ENCODE measurements around the gene NUP214.
"Not testable (repeated sequence)": the region's sequence is repeated elsewhere in the genome, so short reads cannot be mapped to it uniquely, and the experiment has no call there.

The NUP214 gene

GRCh38 chr9:131116281-131117120 is 8.9 kb upstream of the NUP214 start:
- DNase-seq (ENCODE audit: low spot score): peak; percentile 72

DNA sequence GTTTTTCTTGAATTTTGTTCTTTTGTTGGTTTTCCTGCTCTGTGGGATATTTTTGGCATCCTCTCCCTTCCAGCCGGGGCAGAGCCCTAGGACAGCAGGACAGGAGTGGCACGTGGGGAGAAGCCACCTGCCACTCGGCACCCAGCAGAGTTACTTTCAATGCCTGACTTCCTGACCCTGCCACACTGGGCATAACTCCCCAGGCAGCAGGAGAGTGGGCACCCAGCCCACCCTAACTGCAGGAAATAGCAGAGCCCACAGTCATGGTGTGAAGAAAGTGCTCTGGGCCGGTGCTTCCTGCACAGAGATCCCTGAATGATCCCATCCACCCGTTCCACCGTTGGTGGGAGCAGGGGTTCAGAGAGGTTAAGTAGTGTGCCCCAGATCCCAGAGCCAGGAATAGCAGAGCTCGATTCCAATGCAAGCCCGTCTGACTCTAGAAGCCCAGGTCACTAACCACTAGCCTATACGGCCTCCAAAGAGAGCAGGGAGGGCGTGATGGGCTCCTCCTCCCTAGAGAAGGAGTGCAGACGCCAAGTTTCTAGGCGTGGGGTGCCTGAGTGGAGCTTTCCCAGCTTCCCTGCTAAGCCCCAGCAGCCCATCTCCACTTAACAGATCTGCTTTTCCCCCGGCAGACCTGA is 8.1 kb upstream of the NUP214 start:
- DNase-seq (ENCODE audit: low spot score): no peak

DNA sequence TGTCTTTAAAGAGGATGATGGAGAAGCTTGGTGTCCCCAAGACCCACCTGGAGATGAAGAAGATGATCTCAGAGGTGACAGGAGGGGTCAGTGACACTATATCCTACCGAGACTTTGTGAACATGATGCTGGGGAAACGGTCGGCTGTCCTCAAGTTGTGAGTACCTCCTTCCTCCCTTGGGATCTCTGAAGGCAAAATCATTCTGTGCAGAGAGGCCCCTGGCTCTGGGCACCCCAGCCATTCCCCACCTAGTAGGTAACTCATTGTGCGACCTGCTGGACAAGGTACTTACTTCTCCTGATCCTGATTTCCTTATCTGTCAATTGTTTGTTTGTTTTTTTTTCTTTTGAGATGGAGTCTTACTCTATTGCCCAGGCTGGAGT is 7.6 kb upstream of the NUP214 start:
- no peak for DNase-seq (ENCODE audit: low spot score)

- DNase-seq (ENCODE audit: low spot score): no peak
Measured at GRCh38 chr9:131119600-131119999, 5.8 kb upstream of the NUP214 start.

GRCh38 chr9:131120620-131121228 is 4.7 kb upstream of the NUP214 start:
- DNase-seq (ENCODE audit: low spot score): no peak

DNA sequence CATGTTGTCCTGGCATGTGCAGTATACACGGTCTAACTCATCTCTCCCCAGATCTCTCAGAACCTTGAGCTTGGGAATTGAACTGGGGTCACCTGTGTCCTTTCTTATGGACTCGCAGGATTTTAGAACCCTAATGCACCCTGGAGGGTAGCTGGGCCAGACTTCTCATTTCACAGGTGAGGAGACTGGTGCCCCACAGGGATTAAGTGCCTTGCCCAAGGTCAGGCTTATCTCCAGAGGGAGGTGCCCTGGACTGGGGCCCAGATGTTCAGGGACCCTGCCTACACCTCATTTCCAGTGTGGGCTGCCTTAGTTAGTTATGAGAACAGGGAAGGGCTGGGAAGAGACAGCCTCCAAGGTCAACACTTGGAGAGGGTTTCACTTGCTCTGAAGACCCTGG is 4.0 kb upstream of the NUP214 start:
- DNase-seq (ENCODE audit: low spot score): no peak

DNA sequence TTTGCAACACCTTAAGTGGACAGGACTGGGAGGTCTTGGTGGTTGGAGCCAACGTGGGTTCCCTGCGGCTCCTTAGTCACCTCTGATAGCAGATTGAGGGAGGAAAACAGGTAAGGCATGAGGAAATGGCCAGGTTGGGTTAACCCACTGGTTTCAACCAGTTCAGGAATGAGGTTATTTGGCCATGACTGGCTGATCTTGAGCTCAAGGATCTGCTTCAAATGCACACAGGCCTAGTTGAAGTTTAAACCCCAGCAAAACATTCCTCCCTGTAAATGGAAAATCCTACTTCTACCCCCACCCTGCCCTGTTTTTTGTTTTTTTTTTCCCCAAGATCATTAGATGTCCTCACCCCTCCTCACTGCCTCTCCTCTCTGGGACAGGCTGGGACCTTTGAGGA is 3.2 kb upstream of the NUP214 start:
- DNase-seq (ENCODE audit: low spot score): no peak

- no peak for DNase-seq (ENCODE audit: low spot score)
Measured at GRCh38 chr9:131125038-131125287, 423 bp upstream of the NUP214 start.

DNA sequence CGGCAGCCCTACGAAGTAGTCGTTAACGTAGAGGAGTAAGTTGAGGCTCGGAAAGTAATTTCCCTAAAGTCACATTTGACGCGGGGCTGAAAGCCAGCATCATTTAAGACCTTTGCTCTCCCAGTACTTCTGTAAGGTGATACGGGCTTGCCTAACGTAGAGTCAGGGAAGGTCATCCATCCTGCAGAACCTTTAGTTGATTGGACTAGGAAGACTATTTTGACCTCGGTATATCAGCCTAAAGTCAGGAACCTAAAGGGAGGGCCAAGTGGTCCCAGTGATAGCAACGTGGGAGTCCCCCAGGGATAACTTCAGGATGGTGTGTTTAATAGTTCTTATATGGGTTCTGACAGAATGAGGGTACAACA is 657 bp downstream of the NUP214 start:
- DNase-seq (ENCODE audit: low spot score): no peak

GRCh38 chr9:131129183-131129582 is 3.8 kb downstream of the NUP214 start:
- DNase-seq (ENCODE audit: low spot score): no peak

DNA sequence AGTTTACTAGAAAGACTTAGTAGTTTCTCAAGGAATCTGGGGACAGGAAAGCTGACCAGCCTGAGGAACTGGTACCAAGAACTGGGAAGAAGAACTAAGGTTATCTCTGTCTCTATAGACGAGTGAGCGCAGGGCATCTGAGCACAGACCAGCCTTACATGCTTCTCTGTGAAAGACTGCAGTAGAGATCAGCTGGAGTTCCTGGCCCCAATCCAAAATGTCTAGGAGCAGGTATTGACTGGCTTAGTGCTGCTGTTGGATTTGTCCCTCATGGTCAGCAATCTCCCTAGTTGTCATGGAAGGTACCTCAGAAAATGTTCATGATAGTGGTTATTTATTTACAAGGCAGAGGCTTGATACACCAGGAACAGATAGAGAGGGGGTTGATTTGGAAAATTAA is 13.3 kb downstream of the NUP214 start:
- no peak for DNase-seq (ENCODE audit: low spot score)

DNA sequence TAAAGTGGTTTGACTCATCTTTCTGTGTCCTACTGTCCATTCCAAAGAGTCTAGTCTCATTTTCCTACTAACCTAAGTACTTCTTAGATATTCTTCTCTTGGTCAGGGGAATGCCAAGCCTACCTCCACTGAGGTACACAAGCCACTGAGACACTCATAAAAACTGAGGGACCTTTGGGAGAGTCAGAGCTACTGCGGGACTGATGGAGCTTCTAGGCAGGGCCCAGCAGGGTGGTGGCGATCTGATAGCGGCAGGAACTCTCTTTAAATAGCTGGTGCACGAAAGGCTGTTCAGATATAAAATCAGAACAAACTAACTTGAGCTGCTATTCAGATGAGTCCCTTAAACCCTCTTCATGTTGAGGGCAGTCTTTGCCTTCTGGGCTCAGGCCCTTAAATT is 14.7 kb downstream of the NUP214 start:
- DNase-seq (ENCODE audit: low spot score): no peak

- DNase-seq (ENCODE audit: low spot score): no peak
Measured at GRCh38 chr9:131140550-131140949, 15.2 kb downstream of the NUP214 start.

DNA sequence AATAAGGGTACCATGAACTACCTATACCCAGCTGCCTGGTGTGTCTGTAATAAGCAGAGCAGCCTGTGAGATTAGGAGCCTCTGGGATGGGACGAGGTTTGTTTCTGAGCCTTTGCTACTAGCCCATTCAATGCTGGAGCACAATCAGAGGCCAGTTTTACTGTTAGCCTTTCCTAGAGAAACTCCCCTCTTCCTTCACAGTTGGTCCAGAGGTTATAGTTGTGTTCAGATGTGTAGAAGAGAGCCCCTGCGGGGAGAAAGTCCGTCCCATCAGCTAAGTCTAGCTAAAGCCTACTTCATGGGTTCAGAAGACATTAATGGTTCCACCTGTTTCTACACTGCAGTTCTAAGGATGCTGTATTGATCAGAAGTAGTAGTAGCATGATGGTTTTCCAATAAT is 16.8 kb downstream of the NUP214 start:
- DNase-seq (ENCODE audit: low spot score): no peak

- no peak for DNase-seq (ENCODE audit: low spot score)
Measured at GRCh38 chr9:131144201-131144600, 18.8 kb downstream of the NUP214 start.

GRCh38 chr9:131145245-131145644 is 19.9 kb downstream of the NUP214 start:
- no peak for DNase-seq (ENCODE audit: low spot score)

GRCh38 chr9:131146186-131146585 is 20.8 kb downstream of the NUP214 start:
- DNase-seq (ENCODE audit: low spot score): no peak

DNA sequence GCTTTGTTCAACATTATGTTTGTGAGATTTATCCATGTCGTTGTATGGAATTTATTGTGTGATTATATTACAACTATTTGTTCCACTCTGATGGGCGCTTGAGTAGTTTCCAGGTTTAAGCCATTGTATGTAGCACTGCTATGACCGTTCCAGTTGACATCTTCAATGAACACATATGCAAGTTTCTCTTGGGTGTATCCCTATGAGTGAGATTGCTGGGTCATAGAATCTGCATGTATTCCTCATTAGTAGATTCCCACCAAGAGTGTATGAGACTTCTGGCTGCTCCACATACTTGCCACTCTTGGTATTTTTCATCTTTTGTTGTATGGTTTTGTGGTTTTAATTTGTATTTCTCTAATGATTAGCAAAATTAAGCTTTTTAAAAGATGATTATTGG is 22.9 kb downstream of the NUP214 start:
- DNase-seq (ENCODE audit: low spot score): no peak

- DNase-seq (ENCODE audit: low spot score): no peak
Measured at GRCh38 chr9:131148966-131149687, 23.7 kb downstream of the NUP214 start.

- DNase-seq (ENCODE audit: low spot score): no peak
Measured at GRCh38 chr9:131149688-131150053, 24.3 kb downstream of the NUP214 start.

DNA sequence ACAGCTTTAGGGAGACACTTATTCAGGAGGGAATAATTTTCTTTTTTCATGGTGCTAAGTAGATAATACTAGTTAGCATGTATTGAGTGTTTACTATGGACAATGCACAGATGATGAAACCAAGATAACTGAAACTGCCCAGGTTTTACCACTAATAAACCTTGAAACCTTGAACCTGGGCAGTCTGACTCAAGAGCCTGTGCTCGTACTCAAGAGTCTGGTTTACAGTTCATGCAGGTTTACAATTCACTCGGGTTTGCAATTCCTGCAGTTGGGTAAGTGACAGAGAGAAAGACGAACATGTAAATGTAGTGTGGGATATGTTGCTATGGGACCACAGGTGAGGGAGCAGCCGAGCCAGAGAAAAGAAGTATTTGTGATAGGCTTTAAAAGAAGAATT is 28.2 kb downstream of the NUP214 start:
- no peak for DNase-seq (ENCODE audit: low spot score)

- DNase-seq (ENCODE audit: low spot score): not testable (repeated sequence)
Measured at GRCh38 chr9:131158673-131159072, 33.3 kb downstream of the NUP214 start.
